ENCODE data around the gene C1QTNF7.

The C1QTNF7 gene

DNA sequence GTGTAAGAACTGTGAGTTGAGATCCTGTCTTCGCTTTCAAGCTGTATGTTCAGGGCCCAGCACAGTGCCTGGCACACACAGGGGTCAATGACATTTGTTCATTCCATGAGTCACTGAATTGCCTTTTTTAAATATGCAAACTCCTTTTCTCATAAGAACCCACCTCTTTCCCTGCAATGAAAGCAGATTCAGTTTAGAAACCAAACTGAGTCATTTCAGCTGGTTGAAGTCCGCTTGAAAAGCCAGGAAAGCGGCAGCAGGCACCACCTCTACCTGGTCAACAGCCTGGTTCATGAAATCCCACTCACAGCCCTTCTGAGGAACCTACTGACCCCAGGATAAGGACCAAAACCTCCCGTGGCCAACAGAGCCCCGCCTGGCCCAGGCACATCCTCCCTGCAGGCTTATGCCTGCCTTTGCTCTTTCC lies 4.5 kb upstream of the C1QTNF7 start:
- no peak for TF ChIP-seq ZFX (IDR thresholded peaks at IDR 0.05; ENCODE audit: borderline replicate concordance)
- TF ChIP-seq, protein P1, sequence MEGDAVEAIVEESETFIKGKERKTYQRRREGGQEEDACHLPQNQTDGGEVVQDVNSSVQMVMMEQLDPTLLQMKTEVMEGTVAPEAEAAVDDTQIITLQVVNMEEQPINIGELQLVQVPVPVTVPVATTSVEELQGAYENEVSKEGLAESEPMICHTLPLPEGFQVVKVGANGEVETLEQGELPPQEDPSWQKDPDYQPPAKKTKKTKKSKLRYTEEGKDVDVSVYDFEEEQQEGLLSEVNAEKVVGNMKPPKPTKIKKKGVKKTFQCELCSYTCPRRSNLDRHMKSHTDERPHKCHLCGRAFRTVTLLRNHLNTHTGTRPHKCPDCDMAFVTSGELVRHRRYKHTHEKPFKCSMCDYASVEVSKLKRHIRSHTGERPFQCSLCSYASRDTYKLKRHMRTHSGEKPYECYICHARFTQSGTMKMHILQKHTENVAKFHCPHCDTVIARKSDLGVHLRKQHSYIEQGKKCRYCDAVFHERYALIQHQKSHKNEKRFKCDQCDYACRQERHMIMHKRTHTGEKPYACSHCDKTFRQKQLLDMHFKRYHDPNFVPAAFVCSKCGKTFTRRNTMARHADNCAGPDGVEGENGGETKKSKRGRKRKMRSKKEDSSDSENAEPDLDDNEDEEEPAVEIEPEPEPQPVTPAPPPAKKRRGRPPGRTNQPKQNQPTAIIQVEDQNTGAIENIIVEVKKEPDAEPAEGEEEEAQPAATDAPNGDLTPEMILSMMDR (IDR thresholded peaks at IDR 0.05) = no peak
- H3K27ac ChIP-seq = no peak overlapping the region

DNA sequence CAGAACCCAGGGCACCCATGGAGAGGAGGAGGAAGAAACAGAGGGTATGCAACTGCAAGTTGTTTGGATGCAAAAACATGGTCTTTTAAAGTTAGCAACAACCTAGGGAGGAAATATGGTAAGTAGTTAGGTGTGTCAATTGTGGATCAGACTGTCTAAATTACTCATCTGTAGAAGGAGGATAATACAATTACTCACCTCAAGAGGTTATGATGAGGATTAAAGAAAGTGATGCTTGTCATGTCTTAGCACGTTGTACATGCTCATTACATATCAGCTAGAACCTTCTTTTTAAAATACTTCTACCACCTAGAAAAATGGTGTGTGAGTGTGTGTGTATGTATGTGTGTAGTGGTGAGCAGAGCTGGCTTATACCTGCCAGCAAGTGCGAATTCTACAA lies 2.3 kb upstream of the C1QTNF7 start:
- no peak overlapping the region for H3K27ac ChIP-seq
- TF ChIP-seq, protein P1 (IDR thresholded peaks at IDR 0.05) = no peak
- TF ChIP-seq ZFX (IDR thresholded peaks at IDR 0.05; ENCODE audit: borderline replicate concordance) = no peak

DNA sequence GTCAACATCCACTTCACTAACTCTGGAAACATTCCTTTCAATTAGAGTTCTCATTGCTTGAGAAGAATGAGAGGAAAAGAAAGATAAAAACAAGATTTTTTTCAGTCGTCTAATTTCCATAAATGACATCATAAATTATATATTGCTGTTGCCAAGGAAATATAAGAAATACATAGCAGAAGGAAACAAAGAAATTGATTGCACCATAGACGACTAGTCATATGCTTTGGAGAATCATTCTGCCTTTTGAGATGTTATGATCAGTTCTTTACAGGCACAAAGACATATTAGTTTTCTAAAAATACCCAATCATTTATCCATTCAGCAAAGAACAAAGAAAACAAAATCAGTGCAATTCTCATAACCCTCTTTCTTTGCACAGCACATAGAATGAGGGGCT lies 672 bp upstream of the C1QTNF7 start:
- TF ChIP-seq ZFX (IDR thresholded peaks at IDR 0.05; ENCODE audit: borderline replicate concordance) = no peak
- TF ChIP-seq, protein P1 (IDR thresholded peaks at IDR 0.05) = no peak
- H3K27ac ChIP-seq = no peak overlapping the region

DNA sequence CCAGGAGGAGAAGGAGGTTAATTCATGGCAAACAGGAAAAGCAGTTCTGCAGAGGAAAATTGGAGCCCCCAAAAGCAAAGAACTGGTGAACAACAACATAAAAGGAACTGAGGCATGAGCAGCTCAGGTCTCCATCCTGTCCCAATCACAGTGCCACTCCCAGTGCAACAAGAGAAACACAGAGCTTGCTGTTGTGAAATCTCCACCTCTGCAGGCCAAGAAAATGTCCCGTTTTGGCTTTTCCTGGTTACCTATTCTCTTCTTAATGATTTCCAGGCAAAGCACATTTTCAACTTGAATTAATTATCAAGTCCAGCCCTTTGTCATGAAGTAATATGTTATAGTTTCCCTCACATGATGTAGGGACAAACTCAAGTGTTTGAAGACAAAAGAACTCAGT lies 778 bp downstream of the C1QTNF7 start:
- H3K27ac ChIP-seq = no peak overlapping the region
- TF ChIP-seq ZFX (IDR thresholded peaks at IDR 0.05; ENCODE audit: borderline replicate concordance) = no peak

DNA sequence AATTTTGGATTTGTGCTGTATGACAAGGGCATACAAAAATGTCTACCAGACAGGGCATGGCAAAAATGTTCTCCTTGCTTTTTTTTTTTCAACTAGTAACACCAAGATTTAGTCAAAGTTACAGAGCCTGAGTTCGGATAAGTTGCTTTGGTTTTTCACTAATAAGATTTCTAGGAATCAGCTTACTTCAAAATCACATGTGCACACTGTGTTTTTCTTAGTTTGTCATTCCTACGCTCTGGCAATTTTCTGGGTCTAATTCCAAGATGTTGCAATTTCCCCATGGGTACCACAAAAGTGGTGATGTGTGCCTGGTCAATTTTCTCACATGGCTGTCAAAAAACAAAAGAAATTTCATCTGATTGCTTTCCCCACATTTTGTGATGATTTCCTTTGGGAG lies 6.3 kb downstream of the C1QTNF7 start:
- no peak overlapping the region for H3K27ac ChIP-seq
- TF ChIP-seq, protein P1 (IDR thresholded peaks at IDR 0.05) = no peak
- no peak for TF ChIP-seq ZFX (IDR thresholded peaks at IDR 0.05; ENCODE audit: borderline replicate concordance)

DNA sequence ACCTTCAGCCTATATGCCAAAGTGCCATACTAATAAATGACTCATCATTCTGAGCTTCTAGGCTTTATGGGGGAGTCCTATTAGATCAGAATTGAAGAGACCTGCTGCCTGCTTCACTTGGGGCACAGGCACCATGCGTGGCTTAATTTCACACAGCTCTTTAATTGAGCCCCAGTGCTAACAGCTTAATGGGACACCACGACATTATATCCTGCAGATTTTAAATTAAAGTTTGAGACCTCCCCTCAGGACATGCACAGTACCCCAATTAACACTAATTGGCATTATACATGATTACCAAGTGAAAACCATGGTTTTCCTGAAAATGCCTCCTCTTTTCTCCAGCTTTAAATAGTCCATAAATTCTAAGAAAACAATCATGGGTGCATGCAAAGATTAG lies 6.8 kb downstream of the C1QTNF7 start:
- H3K27ac ChIP-seq = no peak overlapping the region
- TF ChIP-seq ZFX (IDR thresholded peaks at IDR 0.05; ENCODE audit: borderline replicate concordance) = no peak
- TF ChIP-seq, protein P1 (IDR thresholded peaks at IDR 0.05) = no peak

DNA sequence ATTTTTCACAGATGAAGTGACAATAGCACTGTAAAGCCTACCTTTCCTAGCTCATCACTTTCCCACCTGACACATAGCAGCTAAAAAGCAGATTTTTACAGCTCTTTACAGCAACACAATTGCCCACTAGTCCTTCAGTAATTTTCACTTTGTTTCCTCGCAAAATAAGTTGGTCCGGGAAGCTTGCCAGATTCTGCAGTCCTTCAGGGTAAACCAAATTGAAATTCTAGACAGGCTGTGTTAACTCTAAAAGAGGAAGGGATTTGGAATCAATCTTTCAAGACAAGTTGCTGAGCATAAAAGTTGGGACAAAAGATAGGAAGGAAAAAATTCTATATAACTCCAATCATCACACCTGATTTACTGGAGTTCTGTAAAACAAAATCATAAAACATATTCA lies 8.7 kb downstream of the C1QTNF7 start:
- TF ChIP-seq ZFX (IDR thresholded peaks at IDR 0.05; ENCODE audit: borderline replicate concordance) = no peak
- TF ChIP-seq, protein P1 (IDR thresholded peaks at IDR 0.05) = no peak
- H3K27ac ChIP-seq = no peak overlapping the region

DNA sequence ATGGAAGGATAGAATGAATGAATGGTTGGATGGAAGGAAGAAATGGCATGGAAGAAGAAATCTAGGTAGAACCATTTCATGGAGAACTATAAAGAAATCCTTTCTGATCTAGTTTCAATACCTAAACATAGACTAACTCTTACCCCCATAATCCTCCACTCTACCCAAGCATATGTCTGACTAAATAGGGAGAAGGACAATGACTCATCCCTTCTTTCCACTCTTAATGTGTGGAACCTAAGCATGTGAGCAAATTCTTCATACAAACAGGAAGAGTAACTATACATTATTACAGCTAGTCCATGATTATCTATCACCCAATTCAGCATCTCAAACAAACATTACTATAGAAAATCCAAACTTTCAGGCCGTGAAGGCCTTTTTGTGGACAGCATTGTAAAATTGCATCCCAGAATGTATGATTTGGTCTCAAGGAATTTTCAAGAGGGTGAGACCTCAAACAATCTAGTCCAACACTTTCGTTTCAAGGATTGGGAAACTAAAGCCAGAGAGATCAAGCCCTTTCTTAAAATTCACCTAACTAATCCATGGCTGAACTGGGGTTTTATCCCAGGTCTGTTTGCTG lies 11.2 kb downstream of the C1QTNF7 start:
- TF ChIP-seq, protein P1 (IDR thresholded peaks at IDR 0.05) = no peak
- TF ChIP-seq ZFX (IDR thresholded peaks at IDR 0.05; ENCODE audit: borderline replicate concordance) = no peak
- H3K27ac ChIP-seq = no peak overlapping the region

All from 22Rv1 (cell line).